ENCODE results near the gene CCND1.
"Not testable (repeated sequence)": the region's sequence is repeated elsewhere in the genome, so short reads cannot be mapped to it uniquely, and the experiment has no call there.

- not testable (repeated sequence) for TF ChIP-seq CTCF (IDR thresholded peaks at IDR 0.05); POLR2AphosphoS5 (IDR thresholded peaks at IDR 0.05); POLR2A (IDR thresholded peaks at IDR 0.05; ENCODE audit: low read depth); EP300 (IDR thresholded peaks at IDR 0.05)
Measured at GRCh38 chr11:69687969-69688771, 47.2 kb downstream of the CCND1 start.
